OCI-LY3 (cell line): ENCODE measurements around the gene EMP1.

Source experiments
- H2AFZ ChIP-seq: fragments of 200-600, 300-600 bp; shearing (Covaris generic); 2 replicates; pipeline ENCODE4 v1.6.0; 2014; ENCODE audit warnings: antibody characterized with exemption, low read depth, low read length
- H3K27ac ChIP-seq: fragments of 200-600, 300-600 bp; sonication (generic); 2 replicates; pipeline ENCODE4 v1.5.1; 2014; ENCODE audit warnings: mild to moderate bottlenecking, low read length, moderate library complexity, mixed read lengths
- H3K27me3 ChIP-seq: fragments of 200-600, 300-600 bp; sonication (generic); 2 replicates; pipeline ENCODE4 v1.6.1; 2014; ENCODE audit warnings: low read depth, low read length, mixed read lengths
- H3K36me3 ChIP-seq: fragments of 200-600, 300-600 bp; sonication (generic); replicated peaks from 2 replicates; pipeline ENCODE3; 2014; ENCODE audit warnings: low read depth, low read length, mixed read lengths
- H3K4me1 ChIP-seq: fragments of 300-600, 200-600 bp; sonication (generic); 2 replicates; pipeline ENCODE4 v1.6.1; 2014; ENCODE audit warnings: low read length, mixed read lengths
- H3K4me2 ChIP-seq: fragments of 200-600, 300-600 bp; sonication (generic); 2 replicates; pipeline ENCODE4 v1.6.1; 2014; ENCODE audit warnings: low read length, mixed read lengths
- H3K4me3 ChIP-seq: fragments of 300-600, 200-600 bp; sonication (generic); 2 replicates; pipeline ENCODE4 v1.5.1; 2014; ENCODE audit warnings: antibody characterized with exemption, mild to moderate bottlenecking, low read length, moderate library complexity
- H3K79me2 ChIP-seq: fragments of 300-600, 200-600 bp; shearing (Covaris generic); 2 replicates; pipeline ENCODE4 v1.6.1; 2014; ENCODE audit warnings: mild to moderate bottlenecking, low read length, mixed read lengths
- H3K9ac ChIP-seq: fragments of 300-600, 200-600 bp; shearing (Covaris generic); 2 replicates; pipeline ENCODE4 v1.6.0; 2014; ENCODE audit warnings: mild to moderate bottlenecking, low read length, moderate library complexity
- H3K9me3 ChIP-seq: fragments of 200-600, 300-600 bp; shearing (Covaris generic); 2 replicates; pipeline ENCODE4 v1.6.1; 2014; ENCODE audit warnings: low read length, mixed read lengths; ENCODE audit not compliant: insufficient read depth
- H4K20me1 ChIP-seq: fragments of 200-600, 300-600 bp; sonication (generic); 2 replicates; pipeline ENCODE4 v1.6.1; 2016; ENCODE audit warnings: low read length, mixed read lengths; ENCODE audit not compliant: insufficient read depth
- EZH2phosphoT487 ChIP-seq: fragments of 200-600 bp; shearing (Covaris generic); IDR thresholded peaks from 2 replicates; pipeline ENCODE4 v1.6.1; 2018; ENCODE audit warnings: antibody characterized with exemption, mixed run types, low read depth
- TF ChIP-seq, protein P1 (sequence below): fragments of 200-600, 300-600 bp; sonication (generic); IDR thresholded peaks from 2 replicates; pipeline ENCODE4 v1.5.1; 2014; ENCODE audit warnings: antibody characterized with exemption, low read length, low read depth

Gene EMP1

DNA sequence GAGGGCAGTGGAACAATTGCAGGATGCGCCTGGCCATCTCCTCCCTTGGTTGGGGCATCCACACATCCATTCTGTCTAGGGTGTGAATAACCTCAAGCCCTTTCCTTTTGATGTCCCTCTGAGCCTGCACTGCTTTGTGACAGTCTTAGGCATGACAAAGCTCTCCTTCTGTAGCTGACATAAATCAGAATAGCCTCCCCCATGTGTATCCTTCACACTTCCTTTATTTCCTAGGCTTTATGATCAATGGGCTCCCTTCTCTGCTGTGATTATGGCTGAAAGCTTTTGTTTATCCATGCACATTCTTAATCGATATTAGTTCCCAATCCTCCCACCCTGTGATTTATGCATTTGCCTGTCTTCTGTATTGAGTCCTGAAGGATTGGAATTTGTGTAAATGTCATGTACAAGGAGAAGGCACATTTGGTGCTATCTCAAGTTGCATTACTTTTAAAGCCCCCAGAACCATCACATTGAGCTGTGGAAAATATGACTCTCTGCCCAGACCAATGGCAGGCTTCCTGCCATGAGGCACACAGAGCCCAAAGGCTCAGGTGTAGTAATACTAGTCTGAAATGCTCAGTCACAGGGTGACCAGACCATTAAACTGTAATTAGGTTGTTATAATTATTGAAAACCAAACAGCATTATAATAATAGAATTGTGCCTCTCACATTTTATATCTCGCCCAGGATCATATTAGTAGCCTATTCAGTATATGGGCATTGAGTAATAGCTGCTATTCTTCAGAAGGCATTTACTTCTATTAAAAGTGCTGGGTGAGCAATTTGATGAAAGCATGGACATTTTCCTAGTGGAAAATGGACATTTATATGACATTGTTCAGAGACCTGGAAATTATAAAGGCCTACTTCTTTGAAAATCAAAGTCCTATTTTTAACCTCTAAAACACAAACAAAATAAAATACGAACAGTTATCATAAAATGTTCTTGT, 14.0 kb downstream of the EMP1 start:
- Histone ChIP-seq H3K4me1 (peaks cover 17% of the 10 kb centered on the region), H3K27me3 (peaks cover 90% of the 10 kb centered on the region), H3K9ac (no peak overlapping the region), H3K36me3 (no peaks in the 10 kb centered on the region), H4K20me1 (no peaks in the 10 kb centered on the region), H3K27ac (no peak overlapping the region), H3K9me3 (no peaks in the 10 kb centered on the region), H3K79me2 (no peaks in the 10 kb centered on the region), H2AFZ (no peak overlapping the region), H3K4me3 (no peak overlapping the region), H3K4me2 (no peak overlapping the region)
- TF ChIP-seq, protein P1, sequence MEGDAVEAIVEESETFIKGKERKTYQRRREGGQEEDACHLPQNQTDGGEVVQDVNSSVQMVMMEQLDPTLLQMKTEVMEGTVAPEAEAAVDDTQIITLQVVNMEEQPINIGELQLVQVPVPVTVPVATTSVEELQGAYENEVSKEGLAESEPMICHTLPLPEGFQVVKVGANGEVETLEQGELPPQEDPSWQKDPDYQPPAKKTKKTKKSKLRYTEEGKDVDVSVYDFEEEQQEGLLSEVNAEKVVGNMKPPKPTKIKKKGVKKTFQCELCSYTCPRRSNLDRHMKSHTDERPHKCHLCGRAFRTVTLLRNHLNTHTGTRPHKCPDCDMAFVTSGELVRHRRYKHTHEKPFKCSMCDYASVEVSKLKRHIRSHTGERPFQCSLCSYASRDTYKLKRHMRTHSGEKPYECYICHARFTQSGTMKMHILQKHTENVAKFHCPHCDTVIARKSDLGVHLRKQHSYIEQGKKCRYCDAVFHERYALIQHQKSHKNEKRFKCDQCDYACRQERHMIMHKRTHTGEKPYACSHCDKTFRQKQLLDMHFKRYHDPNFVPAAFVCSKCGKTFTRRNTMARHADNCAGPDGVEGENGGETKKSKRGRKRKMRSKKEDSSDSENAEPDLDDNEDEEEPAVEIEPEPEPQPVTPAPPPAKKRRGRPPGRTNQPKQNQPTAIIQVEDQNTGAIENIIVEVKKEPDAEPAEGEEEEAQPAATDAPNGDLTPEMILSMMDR: no peak
- no peak for TF ChIP-seq EZH2phosphoT487

DNA sequence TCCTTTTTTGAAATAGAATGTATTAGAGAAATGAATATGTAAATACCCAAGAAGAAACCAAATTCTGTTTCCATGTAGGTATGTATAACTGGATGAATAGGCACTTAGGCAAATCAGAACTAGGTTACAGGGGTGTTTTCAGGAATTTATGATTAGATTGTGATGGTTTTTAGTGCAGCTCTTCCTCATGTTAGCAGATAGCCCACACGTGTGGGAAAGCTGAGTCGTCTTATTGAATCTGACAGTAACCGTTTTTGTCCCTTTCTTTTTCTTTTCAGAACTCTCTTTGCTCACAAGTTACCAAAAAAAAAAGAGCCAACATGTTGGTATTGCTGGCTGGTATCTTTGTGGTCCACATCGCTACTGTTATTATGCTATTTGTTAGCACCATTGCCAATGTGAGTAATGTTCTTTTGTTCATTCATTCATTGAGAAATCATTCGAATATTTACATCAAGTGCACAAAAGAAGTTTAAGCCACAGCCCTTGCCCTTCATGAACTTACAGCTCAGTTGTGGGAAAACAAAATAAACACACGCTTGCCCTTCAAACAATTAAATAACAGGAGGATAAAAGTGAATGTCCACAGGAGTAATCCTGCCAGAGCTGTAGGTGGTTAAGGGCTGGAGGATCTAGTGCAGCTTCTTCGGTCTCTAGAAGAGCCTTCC, 14.8 kb downstream of the EMP1 start:
- H3K27ac ChIP-seq: no peak overlapping the region
- H3K36me3 ChIP-seq: no peaks in the 10 kb centered on the region
- no peak overlapping the region for H3K9ac ChIP-seq
- H3K4me2 ChIP-seq: peak overlapping the region; percentile 50
- H4K20me1 ChIP-seq: no peaks in the 10 kb centered on the region
- H3K9me3 ChIP-seq: no peaks in the 10 kb centered on the region
- no peak for TF ChIP-seq EZH2phosphoT487
- TF ChIP-seq, protein P1: no peak
- H3K79me2 ChIP-seq: no peaks in the 10 kb centered on the region
- no peak overlapping the region for H3K4me3 ChIP-seq
- 0 out of 2 replicates have a peak overlapping the region, but pooled peaks have one; percentile 8 for H2AFZ ChIP-seq
- peaks cover 17% of the 10 kb centered on the region for H3K4me1 ChIP-seq
- peaks cover 88% of the 10 kb centered on the region for H3K27me3 ChIP-seq

DNA sequence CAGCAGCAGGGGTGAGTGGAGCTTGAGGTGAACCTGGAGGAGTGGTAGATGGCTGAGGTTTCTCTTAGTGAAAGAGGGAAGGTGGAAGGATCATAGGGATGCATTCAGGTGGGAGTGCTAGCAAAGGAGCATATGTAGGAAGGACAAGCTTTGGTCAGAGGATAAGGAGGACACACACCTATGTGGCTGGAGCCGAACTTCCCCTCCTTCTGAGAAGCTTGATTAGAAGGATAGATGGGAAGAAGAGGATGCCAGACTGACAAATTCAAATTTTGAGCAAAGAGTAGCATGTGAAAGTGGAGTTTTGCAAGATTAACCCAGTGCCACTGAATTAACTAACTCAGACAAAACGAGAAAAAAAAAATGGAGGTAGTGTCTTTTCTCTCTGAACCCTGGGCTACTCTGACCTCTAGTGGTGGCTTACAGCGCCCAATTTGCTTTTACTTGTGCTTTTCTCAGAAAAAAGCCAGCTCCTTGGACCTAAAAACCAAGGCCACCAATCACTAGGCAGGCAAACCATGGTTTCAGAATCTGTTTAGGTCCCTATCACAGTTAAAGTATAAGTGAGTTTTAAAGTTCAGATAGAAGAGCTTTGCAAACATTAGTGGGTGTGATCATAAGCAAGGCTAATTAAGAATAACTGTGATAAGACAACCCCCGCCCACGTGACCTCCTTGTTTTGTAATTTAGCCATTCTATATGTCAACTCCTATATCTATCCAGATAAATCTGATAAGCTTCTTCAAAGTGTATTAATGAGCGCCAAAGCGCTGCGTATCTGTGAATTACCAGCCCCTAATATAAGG, 15.5 kb downstream of the EMP1 start:
- Histone ChIP-seq H3K9me3 (no peaks in the 10 kb centered on the region), H3K79me2 (no peaks in the 10 kb centered on the region), H3K36me3 (no peaks in the 10 kb centered on the region), H2AFZ (0 out of 2 replicates have a peak overlapping the region, but pooled peaks have one; percentile 8), H3K4me2 (peak overlapping the region; percentile 50), H3K27ac (no peak overlapping the region), H3K4me1 (peaks cover 17% of the 10 kb centered on the region), H4K20me1 (no peaks in the 10 kb centered on the region), H3K4me3 (no peak overlapping the region), H3K27me3 (peaks cover 86% of the 10 kb centered on the region), H3K9ac (no peak overlapping the region)
- TF ChIP-seq EZH2phosphoT487: no peak
- TF ChIP-seq, protein P1: peak; percentile 91
